Activated gamma-delta T cell treated with Interleukin-2 at 50 U/mL for 16 hours (primary cell): ENCODE results near the gene SDHB.

Source experiments
- DNase-seq: peaks from one replicate; pipeline ENCODE4 v3.0.0-alpha.2; 2020

The SDHB gene

DNA sequence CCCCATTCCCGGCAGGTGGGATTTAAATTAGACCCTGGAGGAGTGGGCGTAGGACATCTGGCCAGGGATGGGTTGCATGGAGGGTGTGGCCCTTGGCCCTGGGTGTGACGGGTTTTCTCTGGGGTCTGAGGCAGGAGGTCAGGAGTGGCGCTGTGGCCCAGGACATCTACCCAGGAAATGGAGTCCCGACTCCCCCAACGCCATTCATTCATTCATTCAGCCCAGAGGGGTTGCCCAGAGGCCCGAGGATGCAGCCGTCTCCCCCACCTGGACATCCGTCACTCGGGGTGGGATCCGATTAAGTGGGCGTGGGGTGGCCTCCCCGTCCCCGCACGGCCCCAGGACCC, 42.8 kb downstream of the SDHB start:
- no peak for DNase-seq

DNA sequence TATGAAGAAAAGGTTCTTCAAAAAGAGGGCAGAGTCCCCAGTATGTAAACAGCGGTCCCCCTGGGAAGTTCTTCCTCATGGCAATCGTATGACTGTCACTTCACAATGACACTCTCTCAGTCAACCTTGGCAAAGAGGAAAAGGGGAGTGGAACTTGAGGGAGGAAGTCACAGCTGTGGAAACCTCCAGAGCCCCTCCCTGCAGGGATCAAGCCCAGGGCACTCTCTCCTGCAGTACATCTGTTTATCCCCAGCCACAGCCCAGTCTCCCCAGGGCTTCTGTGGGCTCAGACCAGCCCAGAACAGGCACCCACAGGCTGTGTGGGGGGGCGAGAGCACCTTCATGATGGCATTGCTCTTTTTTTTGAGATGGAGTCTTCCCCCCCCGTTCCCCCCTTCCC, 44.1 kb downstream of the SDHB start:
- DNase-seq = no peak

DNA sequence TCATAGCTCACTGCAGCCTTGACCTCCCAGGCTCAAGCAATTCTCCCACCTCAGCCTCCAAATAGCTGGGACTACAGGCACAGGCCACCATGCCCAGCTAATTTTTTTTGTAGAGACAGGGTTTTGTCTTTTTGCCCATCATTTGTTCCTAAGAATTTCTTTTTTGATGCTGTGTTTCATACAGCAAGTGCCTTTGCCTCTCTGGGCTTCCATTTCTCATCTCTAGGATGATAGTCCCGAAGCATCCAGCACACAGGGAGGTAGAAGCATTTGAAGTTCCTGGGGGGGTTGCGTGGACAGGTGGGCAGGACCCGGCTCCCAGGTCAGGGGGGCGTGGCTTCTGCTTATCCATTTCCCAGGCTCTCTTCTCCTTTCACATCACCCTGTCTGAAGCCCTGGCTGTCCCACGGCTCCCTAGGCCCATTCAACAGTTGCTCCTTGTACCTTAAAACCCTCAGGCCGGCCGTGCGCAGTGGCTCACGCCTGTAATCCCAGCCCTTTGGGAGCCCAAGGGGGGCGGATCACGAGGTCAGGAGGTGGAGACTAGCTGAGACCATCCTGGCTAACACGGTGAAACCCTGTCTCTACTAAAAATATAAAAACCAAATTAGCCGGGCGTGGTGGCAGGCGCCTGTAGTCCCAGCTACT, 45.5 kb downstream of the SDHB start:
- DNase-seq = no peak

DNA sequence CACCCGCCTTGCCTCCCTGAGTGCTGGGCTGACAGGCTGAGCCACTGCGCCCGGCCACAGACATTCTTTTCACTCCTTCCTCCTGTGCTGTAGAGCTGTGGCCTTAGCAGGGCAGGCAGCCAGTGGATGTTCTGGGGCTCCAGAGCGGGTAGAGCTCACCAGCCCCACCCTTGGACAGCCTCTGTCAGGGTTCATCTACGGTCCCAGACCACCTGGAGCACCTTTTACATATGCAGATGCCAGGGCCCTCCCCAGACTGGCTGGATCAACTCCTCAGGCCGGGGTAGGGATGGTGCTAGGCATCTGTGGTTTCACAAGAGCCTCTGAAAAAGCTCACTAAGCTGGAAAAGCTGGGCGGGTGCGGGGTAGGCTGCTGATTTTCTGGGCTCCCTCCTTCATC, 46.7 kb downstream of the SDHB start:
- DNase-seq = no peak

DNA sequence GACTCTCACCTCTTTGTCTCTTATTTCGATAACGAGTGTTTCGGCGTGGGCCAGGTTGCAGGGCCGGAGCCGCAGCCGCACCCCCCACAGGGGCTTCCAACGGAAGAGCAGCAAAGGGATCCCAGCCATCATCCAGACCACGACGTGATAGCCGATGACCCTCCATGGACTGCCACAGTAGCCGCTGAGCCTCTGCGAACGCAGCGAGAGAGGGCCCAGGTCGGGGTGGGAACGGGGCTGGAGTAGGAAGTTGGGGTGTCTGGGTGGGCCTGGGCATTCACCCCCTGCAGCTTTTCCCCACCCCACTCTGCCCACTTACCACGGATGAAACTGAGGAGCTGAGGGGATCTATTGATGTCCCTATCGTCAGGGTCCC, 48.5 kb downstream of the SDHB start:
- no peak for DNase-seq

DNA sequence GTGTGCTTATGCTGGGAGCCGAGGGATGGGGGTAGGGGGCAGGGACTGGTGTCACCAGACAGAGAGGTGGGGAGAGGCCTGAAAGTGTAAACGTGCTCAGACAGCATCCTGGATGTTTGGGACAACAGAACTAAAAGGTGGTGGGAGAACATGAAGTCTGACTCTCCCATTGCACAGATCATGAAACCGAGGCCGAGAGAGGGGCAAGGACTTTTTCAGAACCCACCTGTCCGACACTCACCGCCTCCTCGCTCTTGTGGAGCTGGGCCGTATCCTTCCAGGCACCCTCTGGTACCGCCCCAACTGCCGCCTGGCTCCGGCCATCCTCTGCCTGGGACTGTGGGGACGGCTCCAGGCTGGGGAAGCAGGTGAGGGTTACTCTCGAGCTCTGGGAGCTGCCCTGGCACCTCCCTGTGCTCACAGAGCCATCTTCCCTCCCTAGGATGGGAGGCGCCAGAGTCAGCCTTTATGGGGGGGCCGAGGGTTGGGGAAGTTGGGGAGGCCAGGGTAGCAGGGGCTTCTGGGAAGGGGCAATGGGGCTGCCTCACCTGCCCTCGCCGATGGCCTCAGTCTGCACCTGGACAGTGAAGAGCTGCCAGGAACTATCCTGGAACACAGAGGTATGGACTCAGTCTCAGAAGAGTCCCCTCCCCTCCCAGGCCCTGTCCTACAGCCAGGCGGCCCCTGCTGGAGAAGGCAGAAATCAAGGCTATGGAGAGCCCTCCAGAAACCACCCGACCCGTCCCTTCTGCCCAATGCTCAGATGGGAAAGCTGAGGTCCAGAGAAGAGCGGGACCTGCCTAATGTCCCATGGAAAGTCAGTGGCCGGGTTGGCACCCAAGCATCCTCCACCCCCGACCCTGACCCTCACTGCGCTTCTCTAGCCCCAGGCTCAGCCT, 49.1 kb downstream of the SDHB start:
- no peak for DNase-seq

DNA sequence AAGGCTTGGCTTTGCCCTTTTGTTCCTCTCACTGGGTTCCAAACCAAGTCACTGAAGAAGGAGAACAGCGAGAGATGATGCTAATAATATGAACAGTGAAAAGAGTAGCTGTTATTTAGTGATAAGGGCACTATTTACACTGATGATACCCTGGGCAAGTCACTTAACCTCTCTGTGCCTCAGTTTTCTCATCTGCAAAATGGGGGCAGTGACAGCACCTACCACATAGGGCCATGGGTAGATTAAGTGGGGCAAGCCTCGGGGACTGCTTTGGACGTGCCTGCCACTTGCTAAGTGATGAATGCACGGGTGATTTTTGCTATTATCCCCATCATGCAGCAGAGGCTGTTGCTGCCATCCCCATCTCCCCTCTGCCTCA, 51.3 kb downstream of the SDHB start:
- no peak for DNase-seq

DNA sequence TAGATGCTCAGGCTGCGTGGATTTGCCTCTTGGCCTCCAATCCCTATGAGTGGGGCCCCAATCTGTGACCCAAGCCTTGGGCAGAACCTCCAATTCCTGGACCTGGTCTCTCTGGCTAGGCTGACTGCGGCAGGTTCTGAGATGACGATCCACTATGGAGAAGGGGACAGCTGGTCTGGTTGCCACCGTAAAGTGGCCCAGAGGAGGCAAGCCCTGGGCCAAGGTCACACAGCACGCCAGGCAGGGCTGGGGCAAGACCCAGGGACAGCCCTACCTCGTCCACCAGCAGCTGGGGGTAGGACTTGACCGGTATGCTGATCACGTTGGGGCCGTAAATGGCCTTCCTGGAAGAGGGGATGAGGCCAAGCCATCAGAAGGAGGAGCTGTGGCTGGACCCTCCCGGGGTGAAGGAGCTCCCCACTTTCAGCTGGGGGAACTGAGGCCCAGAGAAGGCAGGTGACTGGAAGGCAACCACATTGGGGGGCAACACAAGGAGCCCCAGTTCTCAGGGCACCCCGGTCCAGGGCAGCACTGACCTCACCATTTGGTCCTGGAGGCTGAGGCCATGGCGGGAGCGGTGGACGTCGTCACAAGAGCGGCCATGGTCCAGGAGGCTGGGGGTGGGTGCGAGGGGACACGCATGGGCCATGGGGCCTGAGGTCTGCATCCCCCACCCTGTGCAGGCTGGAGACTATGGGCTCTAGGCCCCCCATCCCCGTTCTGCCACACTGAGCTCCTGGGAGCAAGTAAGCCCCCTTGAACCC, 51.9 kb downstream of the SDHB start:
- no peak for DNase-seq

DNA sequence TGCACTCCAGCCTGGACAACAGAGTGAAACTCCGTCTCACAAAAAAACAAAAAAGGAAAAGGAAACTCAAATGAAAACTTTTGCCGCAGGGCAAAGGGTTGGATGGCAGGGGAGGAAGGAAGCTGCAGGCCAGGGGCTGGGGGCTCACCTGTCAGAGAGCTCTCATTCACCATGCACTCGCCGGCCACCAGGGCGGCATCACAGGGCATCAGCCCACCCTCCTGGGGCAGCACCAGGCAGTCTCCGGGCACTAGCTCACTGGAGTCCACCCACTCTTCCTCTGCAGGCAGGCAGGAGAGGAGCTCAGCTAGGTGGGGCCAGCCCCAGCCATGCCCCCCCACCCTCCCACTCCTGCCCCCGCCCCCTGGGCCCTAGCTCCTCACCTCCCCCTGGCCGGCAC, 54.0 kb downstream of the SDHB start:
- no peak for DNase-seq

DNA sequence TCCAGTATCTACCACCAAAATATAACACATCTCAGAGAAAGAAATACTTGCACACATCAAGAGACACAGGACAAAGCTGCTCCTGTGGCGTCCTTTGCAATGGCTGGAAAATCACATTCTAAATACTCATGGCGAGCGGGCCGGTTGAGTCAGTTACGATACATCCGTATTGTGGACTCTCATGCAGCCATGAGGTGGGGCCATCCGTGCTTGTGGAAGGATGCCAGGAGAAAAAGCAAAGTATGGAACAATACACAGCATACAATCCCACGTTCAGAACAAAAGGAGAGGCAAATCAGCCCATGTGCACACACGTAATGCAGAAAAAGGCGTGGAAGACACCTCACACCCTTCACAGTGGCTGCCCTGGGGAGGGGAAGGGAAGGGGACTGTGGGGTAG, 55.2 kb downstream of the SDHB start:
- DNase-seq = no peak

DNA sequence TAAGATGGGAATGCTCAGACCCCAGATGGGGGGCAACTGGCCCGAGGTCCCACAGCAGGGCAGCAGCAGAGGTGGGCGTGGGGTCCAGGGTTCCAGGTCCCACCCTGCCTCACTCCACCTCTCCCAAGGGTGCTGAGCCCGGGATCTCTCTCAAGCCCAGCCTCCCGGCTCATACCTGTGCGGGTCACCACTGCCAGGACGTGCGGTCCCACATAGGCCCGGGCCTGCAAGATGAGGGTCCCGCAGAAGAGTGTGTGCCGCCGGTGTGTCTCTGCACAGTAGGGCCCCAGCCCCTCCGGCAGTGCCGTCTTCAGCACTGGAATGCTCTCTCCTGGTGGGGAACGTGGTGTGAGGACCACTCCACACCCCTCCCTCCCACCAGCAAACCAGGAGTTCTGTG, 57.0 kb downstream of the SDHB start:
- DNase-seq = no peak

DNA sequence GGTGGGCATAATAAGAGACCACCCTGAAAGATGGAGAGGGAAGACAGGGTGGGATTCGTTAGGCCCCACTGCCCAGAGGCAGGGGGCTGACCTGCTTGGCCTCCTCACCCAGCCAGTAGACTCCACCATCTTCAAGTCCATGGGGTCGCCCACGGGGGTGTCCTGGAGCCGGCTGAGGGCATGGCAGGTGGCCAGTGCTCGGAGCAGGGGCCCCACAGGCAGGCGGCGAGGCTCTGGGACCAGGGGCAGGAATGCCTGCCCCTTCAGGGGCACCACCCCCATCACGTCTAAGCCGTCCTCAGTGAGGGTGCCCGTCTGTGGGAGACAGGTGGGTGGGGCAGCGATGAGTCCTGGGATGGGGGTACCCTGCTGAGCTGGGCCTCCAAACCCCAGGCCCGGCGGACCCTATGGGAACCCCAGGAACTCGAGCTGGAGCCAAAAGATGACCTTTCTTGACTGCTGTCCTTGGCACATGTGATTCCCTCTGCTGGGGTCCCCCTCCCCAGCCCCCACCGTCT, 60.3 kb downstream of the SDHB start:
- no peak for DNase-seq

DNA sequence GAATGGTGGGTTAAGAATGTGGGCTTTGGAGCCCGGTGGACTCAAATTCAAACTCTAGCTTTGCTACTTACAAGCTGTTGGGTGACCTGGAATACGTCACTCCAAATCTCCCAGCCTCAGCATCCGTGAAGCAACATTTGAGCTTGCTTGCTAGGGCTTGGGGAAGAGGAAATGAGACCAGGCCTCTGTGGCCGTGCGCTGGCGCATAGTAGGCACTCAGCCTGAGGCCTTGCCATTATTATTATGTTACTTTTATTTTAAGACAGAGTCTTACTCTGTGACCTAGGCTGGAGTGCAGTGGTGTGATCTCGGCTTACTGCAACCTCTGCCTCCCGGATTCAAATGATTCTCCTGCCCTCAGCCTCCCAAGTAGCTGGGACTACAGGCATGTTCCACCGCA, 61.2 kb downstream of the SDHB start:
- DNase-seq = no peak

DNA sequence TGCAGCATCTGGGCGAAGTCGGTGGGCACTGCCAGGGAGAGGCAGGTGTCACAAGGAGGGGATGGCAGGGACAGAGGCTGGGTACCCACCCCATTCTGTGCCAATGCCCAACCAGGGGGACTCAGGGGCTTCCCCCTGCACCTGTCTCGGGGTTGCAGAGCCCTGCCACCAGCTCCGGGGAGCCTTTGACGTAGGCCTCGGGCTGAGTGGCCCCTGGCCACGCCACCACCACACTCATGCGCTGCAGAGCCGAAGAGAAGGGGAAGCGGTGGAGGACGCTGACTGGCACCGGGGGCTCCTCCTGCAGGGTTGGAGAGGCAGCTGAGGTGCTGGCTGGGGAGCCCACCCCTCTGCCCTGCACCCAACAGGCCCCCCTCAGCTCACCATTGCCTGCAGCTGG, 61.7 kb downstream of the SDHB start:
- DNase-seq = no peak

DNA sequence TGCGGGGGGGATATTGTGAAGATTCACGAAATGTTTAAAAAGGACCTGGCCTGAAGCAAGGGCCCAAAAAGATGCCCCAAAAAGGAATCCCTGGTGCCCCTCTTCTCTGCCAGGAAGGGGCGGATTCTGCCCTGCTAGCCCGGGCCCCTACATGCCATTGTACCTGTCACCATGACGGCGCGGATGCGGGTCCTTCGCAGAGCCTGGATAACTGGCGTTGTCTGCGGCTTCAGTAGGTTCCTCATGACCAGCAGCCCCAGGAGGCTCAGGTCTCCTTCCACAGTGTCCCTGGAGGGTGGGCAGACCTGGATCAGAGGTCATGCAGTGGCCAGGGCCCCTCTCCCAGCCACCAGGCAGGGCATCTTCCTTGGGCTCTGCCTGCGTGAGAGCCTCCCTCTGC, 62.3 kb downstream of the SDHB start:
- DNase-seq = no peak

DNA sequence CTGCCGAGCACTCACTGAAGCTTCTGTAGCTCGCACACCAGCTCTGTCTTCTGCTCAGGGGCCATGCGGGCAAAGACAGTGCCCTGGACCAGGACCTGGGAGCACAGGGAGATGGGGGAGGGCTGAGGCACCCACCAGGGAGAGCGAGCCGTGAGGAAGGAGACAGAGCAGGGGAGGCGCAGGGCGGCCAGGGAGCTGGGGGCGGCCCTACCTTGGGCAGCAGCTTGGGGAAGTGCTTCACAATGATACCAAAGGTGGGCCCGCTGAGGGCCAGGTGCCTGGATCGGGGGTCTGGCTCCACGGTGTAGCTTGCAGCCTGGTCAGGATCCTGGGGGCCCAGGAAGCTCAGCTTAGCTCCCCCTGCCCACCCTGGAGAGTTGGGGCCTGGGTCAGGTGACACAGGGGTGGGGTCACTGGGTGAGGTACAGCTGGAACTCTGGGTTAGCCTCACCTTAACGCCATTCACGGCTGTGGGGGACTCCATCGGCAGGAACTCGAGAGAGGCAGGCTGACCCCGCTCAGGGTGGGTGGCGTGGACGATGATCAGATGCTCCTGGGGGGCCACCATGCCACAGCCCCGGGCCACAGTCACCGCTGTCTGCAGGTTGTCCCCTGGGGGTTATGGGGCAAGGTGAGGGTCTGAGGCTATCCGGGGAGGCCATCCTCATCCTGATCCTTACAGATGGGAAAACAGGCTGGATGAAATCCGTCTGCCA, 64.0 kb downstream of the SDHB start:
- no peak for DNase-seq

DNA sequence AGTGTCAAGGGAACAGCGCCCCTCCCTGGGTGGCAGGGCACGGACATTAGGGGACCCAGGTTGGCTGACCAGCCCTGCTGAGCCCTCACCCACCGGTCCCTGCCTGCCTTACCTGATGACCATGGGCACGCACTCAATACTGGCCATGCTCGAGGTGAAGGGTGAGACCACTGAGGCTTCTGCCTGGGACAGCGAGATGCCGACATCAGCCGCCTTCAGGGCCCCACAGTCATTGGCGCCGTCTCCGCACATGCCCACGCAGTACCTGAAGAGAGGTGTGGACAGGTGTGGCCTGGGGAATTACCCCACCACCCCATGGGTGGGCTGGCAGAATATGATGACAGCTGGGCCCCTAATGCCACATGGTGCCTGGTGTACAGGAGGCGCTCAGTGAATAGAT, 65.6 kb downstream of the SDHB start:
- no peak for DNase-seq

DNA sequence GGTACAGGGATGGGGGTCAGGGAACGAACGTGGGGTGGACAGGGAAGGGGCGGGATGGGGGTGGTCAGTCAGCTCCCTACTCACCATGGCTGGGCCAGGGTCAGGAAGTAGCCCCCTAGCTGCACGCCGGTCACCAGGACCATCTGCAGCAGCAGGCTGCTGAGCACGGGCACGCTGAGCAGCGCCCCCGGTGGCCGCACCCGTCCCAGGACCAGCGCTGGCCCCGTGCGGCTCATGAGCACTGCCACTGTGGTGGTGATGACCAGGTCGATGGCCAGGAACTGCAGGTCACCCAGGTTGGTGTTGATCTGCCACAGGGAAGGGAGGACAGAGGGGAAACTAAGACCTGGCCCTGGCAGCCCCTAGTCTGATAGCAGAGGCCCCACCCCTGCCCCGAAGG, 66.9 kb downstream of the SDHB start:
- no peak for DNase-seq

DNA sequence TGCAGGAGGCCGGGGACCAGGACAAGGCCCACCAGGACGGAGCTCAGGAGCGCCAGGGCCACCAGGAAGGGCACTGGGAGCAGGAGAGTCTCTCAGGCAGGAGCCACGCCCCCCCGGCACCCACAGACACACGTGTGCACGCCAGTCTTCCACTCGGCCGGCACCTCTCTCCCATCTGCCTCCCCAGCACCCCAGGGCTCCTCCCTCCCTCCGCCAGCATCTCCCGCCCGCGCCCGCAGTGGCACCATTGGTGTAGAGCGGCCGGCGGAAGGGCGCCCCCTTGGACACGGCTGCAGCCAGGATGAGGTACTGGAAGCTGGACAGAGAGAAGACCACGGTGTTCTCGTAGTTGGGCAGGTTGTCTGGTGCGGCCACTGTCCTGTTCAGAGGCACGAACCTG, 67.3 kb downstream of the SDHB start:
- DNase-seq = no peak

DNA sequence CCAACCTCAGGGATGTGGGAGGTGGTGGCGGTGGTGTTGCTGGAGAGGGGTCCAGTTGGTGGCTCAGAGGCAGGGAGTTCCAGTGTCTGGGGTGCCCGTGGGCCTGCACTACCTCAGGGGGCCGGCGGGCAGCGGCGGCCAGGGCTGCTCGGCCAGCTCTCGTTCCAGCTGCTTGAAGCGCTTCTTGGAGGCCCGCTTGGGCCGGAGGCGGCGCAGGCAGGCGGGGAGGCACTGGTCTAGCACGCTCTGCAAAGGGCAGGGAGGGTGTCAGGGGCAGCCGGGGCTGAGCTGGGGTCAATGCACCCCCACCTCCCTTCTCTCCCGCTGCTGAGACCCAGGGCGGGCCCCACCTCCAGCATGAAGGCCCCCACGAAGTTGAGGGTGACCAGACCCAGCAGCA, 67.7 kb downstream of the SDHB start:
- no peak for DNase-seq

DNA sequence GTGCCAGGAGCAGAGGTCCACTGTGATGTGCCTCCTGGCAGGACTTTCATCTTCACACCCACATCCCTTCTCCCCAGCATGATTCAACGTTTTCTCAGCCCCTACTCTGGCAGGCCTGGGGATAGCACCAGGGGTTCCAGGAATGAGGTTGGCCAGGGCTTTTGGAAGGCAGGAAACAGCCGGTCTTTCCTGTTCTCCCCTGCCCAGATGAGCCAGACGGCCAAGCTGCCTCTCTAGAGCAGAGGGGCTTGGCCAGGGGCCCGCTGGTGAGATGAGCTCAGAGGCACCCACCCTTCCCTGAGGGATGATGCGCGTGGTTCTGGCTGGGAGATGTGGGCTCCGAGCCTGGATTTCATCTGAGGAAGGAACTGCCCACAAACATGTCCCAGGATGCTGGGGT, 69.1 kb downstream of the SDHB start:
- DNase-seq = no peak

DNA sequence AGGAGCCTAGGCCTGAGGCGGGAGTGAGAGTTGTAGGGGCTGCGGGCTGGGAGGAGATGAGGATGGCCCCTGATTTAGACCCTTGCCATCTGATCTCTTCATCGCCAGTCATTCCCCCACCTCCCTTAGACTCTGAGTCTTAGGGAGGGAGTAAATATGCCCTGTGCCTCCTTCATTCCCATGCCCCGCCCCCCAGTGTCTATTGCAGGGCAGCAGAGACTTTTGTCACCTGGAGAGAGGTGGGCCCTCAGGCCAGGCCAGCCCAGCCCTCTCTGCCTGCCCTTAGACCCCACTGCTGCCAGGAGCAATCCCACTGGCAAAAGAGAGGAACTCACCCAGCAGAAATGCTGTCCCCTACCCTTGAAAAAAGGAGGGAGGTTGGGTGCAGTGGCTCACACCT, 70.2 kb downstream of the SDHB start:
- no peak for DNase-seq

DNA sequence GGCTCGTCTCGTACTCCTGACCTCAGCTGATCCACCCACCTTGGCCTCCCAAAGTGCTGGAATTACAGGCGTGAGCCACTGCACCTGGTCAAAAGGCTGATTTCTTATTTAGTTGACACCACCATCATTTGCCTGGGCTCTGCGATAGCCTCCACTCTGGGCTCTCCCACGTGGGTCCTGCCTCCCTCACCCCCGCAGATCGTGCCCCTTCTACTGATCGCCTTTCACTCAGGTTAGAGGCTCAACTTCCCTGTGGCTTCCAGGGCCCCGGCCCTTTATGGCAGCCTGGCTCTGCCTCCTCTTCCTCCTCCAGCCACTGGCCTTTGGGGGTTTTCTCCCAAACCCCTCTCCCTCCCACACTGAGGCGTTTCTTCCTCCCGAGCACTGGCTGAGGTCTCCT, 70.9 kb downstream of the SDHB start:
- DNase-seq = no peak
